HCT116 (cell line): ENCODE measurements around the gene VPS37B. TPM values are rescaled to one million over a fixed set of nuclear protein-coding genes. Genes with fewer than 3 reads are reported as not detected.

ENCODE experiments used
- ATAC-seq: fragments of 200-7000 bp; cut with Tn5 transposase; 2 replicates; pipeline ENCODE4 v1.9.1; 2020; ENCODE audit warnings: mild to moderate bottlenecking, moderate library complexity
- BruUV-seq: library from RNA; stranded (reverse); fragments of 400-500 nt; replicated peaks from 2 replicates; lab custom pipeline; 2021; lab: Mats Ljungman, UMichigan
- CTCF ChIA-PET: fragments of 300-600 bp; sonication (Branson Sonifier 250); formaldehyde crosslinking; loops from one replicate; lab custom pipeline; 2021; ENCODE audit warnings: antibody characterized with exemption; lab: Charles Lee
- POLR2A ChIA-PET: fragments of 300-600, 350-600 bp; sonication (Branson Sonifier 250); formaldehyde crosslinking; loops from one replicate; lab custom pipeline; 2021; ENCODE audit warnings: antibody characterized with exemption; lab: Charles Lee
- RAD21 ChIA-PET, 2 experiments: fragments of 300-600 bp; sonication (Branson Sonifier 250); formaldehyde crosslinking; loops; one replicate each; lab custom pipeline; 2023; ENCODE audit warnings: low total read pairs in 2 of 2; ENCODE audit not compliant: uncharacterized antibody in 2 of 2, unreplicated experiment in 2 of 2, low non-redundant PET in 1 of 2; lab: Charles Lee
- DNase-seq: peaks from one replicate; pipeline ENCODE4 v3.0.0-alpha.2; 2010; ENCODE audit warnings: low read depth, low spot score
- H2AFZ ChIP-seq: fragments of 200-600 bp; shearing (Covaris generic), sonication (generic); 2 replicates; pipeline ENCODE4 v1.6.1; 2017; ENCODE audit warnings: low read depth, mixed run types, mixed read lengths, antibody characterized with exemption, low read length; ENCODE audit not compliant: poor library complexity, severe bottlenecking
- H3K27ac ChIP-seq: 2 replicates; pipeline ENCODE4 v1.5.1; 2012; ENCODE audit warnings: low read depth, low read length
- H3K27me3 ChIP-seq: fragments of 200-600 bp; sonication (generic); 2 replicates; pipeline ENCODE4 v1.6.1; 2016; ENCODE audit warnings: mixed run types, low read length, mixed read lengths; ENCODE audit not compliant: insufficient read depth
- H3K36me3 ChIP-seq, 2 experiments: fragments of 200-500 bp in 1 of 2; fragments of 200-600 bp in 1 of 2; sonication (Bioruptor generic) in 1 of 2; sonication (generic) in 1 of 2; 2 replicates each; pipeline versions ENCODE4 v1.5.1 to v1.6.1; 2014 to 2016; ENCODE audit warnings: low read length in 2 of 2, inconsistent platforms in 1 of 2, mixed read lengths in 1 of 2, mixed run types in 1 of 2; ENCODE audit not compliant: insufficient read depth in 2 of 2, control insufficient read depth in 1 of 2
- H3K4me1 ChIP-seq, 2 experiments: fragments of 200-600 bp in 1 of 2; sonication (generic) in 1 of 2; 2 replicates each; pipeline versions ENCODE4 v1.5.1 to v1.6.1; 2012 to 2017; ENCODE audit warnings: low read length in 2 of 2, inconsistent platforms in 1 of 2, mild to moderate bottlenecking in 1 of 2, mixed read lengths in 1 of 2, mixed run types in 1 of 2, moderate library complexity in 1 of 2; ENCODE audit not compliant: insufficient read depth in 2 of 2, control insufficient read depth in 1 of 2
- H3K4me2 ChIP-seq: fragments of 200-600 bp; sonication (generic); 2 replicates; pipeline ENCODE4 v1.6.1; 2017; ENCODE audit warnings: mixed run types, low read length, mixed read lengths
- H3K4me3 ChIP-seq, 2 experiments: fragments of 200-600 bp in 1 of 2; sonication (generic) in 1 of 2; replicated peaks in 1 of 2; 2 replicates each; pipeline ENCODE4 v1.5.1; 2011 to 2016; ENCODE audit warnings: low read length in 2 of 2, control low read depth in 1 of 2, low read depth in 1 of 2, mild to moderate bottlenecking in 1 of 2, mixed read lengths in 1 of 2, mixed run types in 1 of 2
- H3K79me2 ChIP-seq: fragments of 200-600 bp; sonication (generic); 2 replicates; pipeline ENCODE4 v1.6.1; 2017; ENCODE audit warnings: mild to moderate bottlenecking, mixed run types, low read length, moderate library complexity, mixed read lengths; ENCODE audit not compliant: insufficient read depth
- H3K9ac ChIP-seq: fragments of 200-600 bp; sonication (generic); 2 replicates; pipeline ENCODE4 v1.6.1; 2016; ENCODE audit warnings: low read length, mixed read lengths
- H3K9me2 ChIP-seq: fragments of 200-600 bp; sonication (generic), shearing (Covaris generic); 2 replicates; pipeline ENCODE4 v1.6.1; 2017; ENCODE audit warnings: mixed run types, mild to moderate bottlenecking, moderate library complexity; ENCODE audit not compliant: insufficient read depth
- H3K9me3 ChIP-seq, 2 experiments: fragments of 200-500 bp in 1 of 2; fragments of 200-600 bp in 1 of 2; sonication (Bioruptor generic) in 1 of 2; sonication (generic) in 1 of 2; 2 replicates each; pipeline ENCODE4 v1.6.1; 2014 to 2017; ENCODE audit warnings: low read length in 2 of 2, mixed read lengths in 2 of 2, inconsistent platforms in 1 of 2, low read depth in 1 of 2, mild to moderate bottlenecking in 1 of 2, mixed run types in 1 of 2, moderate library complexity in 1 of 2; ENCODE audit not compliant: control insufficient read depth in 1 of 2, insufficient read depth in 1 of 2
- H4K20me1 ChIP-seq: fragments of 200-600 bp; sonication (generic), shearing (Covaris generic); 2 replicates; pipeline ENCODE4 v1.6.1; 2017; ENCODE audit warnings: mixed run types, mild to moderate bottlenecking, moderate library complexity; ENCODE audit not compliant: insufficient read depth
- ATF3 ChIP-seq: IDR thresholded peaks from 2 replicates; pipeline ENCODE4 v1.6.1; 2012
- CBX3 ChIP-seq: IDR thresholded peaks from 2 replicates; pipeline ENCODE4 v1.6.1; 2012; ENCODE audit warnings: low read depth
- CEBPB ChIP-seq: IDR thresholded peaks from 2 replicates; pipeline ENCODE4 v1.6.1; 2012; ENCODE audit warnings: low read depth
- CTCF ChIP-seq, 3 experiments: fragments of 200-600 bp in 1 of 3; sonication (generic) in 1 of 3; IDR thresholded peaks in 2 of 3; conservative IDR thresholded peaks in 1 of 3; 2 replicates each; pipeline ENCODE4 v1.5.1; 2012 to 2017; ENCODE audit warnings: low read depth in 2 of 3, low read length in 2 of 3, antibody characterized with exemption in 1 of 3, borderline replicate concordance in 1 of 3, control low read depth in 1 of 3, mild to moderate bottlenecking in 1 of 3, mixed read lengths in 1 of 3, mixed run types in 1 of 3, moderate library complexity in 1 of 3; ENCODE audit not compliant: insufficient read depth in 1 of 3
- EGR1 ChIP-seq: IDR thresholded peaks from 2 replicates; pipeline ENCODE4 v1.6.1; 2012; ENCODE audit warnings: low read depth
- ELF1 ChIP-seq: IDR thresholded peaks from 2 replicates; pipeline ENCODE4 v1.6.1; 2012; ENCODE audit warnings: low read depth, borderline replicate concordance
- EZH2 ChIP-seq: fragments of 200-600 bp; sonication (generic); IDR thresholded peaks from 2 replicates; pipeline ENCODE4 v1.6.1; 2017; ENCODE audit warnings: antibody characterized with exemption, mixed run types
- EZH2phosphoT487 ChIP-seq: fragments of 200-600 bp; IDR thresholded peaks from 2 replicates; pipeline ENCODE4 v1.6.1; 2018; ENCODE audit warnings: antibody characterized with exemption, borderline replicate concordance
- FOSL1 ChIP-seq: IDR thresholded peaks from 2 replicates; pipeline ENCODE4 v1.6.1; 2012; ENCODE audit warnings: low read depth
- JUND ChIP-seq: IDR thresholded peaks from 2 replicates; pipeline ENCODE4 v1.6.1; 2012
- POLR2A ChIP-seq: IDR thresholded peaks from 2 replicates; pipeline ENCODE4 v1.7.0; 2011; ENCODE audit warnings: borderline replicate concordance; ENCODE audit not compliant: insufficient read depth, insufficient read length; ENCODE audit errors: extremely low read depth
- RAD21 ChIP-seq: IDR thresholded peaks from 2 replicates; pipeline ENCODE4 v1.6.1; 2012; ENCODE audit warnings: low read depth, mild to moderate bottlenecking
- REST ChIP-seq: IDR thresholded peaks from 2 replicates; pipeline ENCODE4 v1.6.1; 2012; ENCODE audit warnings: low read depth
- SIN3A ChIP-seq: IDR thresholded peaks from 2 replicates; pipeline ENCODE4 v1.6.1; 2012; ENCODE audit warnings: low read depth
- SP1 ChIP-seq: IDR thresholded peaks from 2 replicates; pipeline ENCODE4 v1.6.1; 2012; ENCODE audit warnings: low read depth
- TCF7L2 ChIP-seq: IDR thresholded peaks from 2 replicates; pipeline ENCODE4 v1.7.0; 2011; ENCODE audit warnings: borderline replicate concordance, inconsistent platforms; ENCODE audit not compliant: insufficient read depth, insufficient read length; ENCODE audit errors: extremely low read depth
- YY1 ChIP-seq: IDR thresholded peaks from 2 replicates; pipeline ENCODE4 v1.6.1; 2011; ENCODE audit warnings: low read length, low read depth, moderate library complexity, mild to moderate bottlenecking; ENCODE audit not compliant: insufficient replicate concordance; ENCODE audit errors: extremely low read depth
- ZBTB33 ChIP-seq: IDR thresholded peaks from 2 replicates; pipeline ENCODE4 v1.6.1; 2011; ENCODE audit warnings: mild to moderate bottlenecking, low read length, moderate library complexity; ENCODE audit not compliant: insufficient replicate concordance; ENCODE audit errors: extremely low read depth
- ZNF274 ChIP-seq: fragments of 200-500 bp; sonication (Bioruptor generic); IDR thresholded peaks from 2 replicates; pipeline ENCODE4 v1.6.1; 2014; ENCODE audit warnings: mild to moderate bottlenecking, low read depth, low read length, inconsistent platforms
- intact Hi-C: fragments of 100-400 bp; cut with micrococcal nuclease; formaldehyde crosslinking; loops from 2 replicates; pipeline ENCODE4 v1.10.0; 2022
- total RNA-seq: library from RNA; stranded (reverse); gene quantifications from one replicate; pipeline ENCODE4 v1.2.1, GENCODE V29; 2021; ENCODE audit not compliant: unreplicated experiment

The VPS37B gene
- total RNA-seq, 1 experiment from 2014 or later, result 55.0 TPM

- ChIA-PET CTCF (no interaction called here), RAD21 (no interaction called here), POLR2A (no interaction called here)
- Histone ChIP-seq H2AFZ (no peak overlapping the region), H3K27me3 (no peaks in the 10 kb centered on the region), H3K9ac (no peak overlapping the region), H3K9me2 (no peaks in the 10 kb centered on the region), H3K9me3 (no peaks in the 10 kb centered on the region), H3K36me3 (peaks cover 0 to 3% of the 10 kb centered on the region in 2 experiments; a peak in 2 of 4 replicates), H3K4me3 (no peak overlapping the region), H3K79me2 (peaks cover 41% of the 10 kb centered on the region), H3K27ac (no peak overlapping the region), H4K20me1 (no peaks in the 10 kb centered on the region), H3K4me1 (no peaks in the 10 kb centered on the region), H3K4me2 (no peak overlapping the region)
- no TSS peak for BruUV-seq
- no peak for TF ChIP-seq SIN3A
- TF ChIP-seq RAD21, result no peak
- TF ChIP-seq FOSL1, result no peak
- no peak for TF ChIP-seq YY1
- no peak for TF ChIP-seq REST
- no peak for TF ChIP-seq EZH2phosphoT487
- no peak for TF ChIP-seq TCF7L2
- TF ChIP-seq JUND, result no peak
- TF ChIP-seq EGR1, result no peak
- no peak for TF ChIP-seq ZBTB33
- TF ChIP-seq ZNF274, result no peak
- no peak for TF ChIP-seq SP1
- no peak for TF ChIP-seq ELF1
- no peak for TF ChIP-seq CBX3
- no peak for TF ChIP-seq CTCF (IDR thresholded peaks at IDR 0.05 in 2 of 3, conservative IDR thresholded peaks at IDR 0.05 in 1 of 3; ENCODE audit: borderline replicate concordance in 1 of 3, insufficient read depth in 1 of 3, low read depth in 2 of 3, low read length in 2 of 3)
- no peak for TF ChIP-seq EZH2
- no peak for TF ChIP-seq ATF3
- no peak for TF ChIP-seq POLR2A
- TF ChIP-seq CEBPB, result no peak
- intact Hi-C loops, result no loop called here
- ATAC-seq (no peak), DNase-seq (no peak)
Observed at GRCh38 chr12:122847921-122848421, 48.0 kb downstream of the VPS37B start.
